Adrenal gland (tissue), 5 donors: Measurements from ENCODE around the gene ANTXRL.

ENCODE experiments used
- CTCF ChIP-seq, 6 experiments: fragments of 450-650 bp in 4 of 6; fragments of 200-600 bp in 2 of 6; sonication (generic) in 1 of 6; IDR thresholded peaks; 1 replicate in 5 of 6; 2 replicates in 1 of 6; pipeline versions ENCODE4 v1.5.1 to v1.8.0; 2016 to 2021; ENCODE audit warnings: antibody characterized with exemption in 6 of 6, mild to moderate bottlenecking in 2 of 6, moderate library complexity in 1 of 6
- POLR2A ChIP-seq, 2 donors: fragments of 450-650 bp; IDR thresholded peaks; one replicate each; pipeline ENCODE4 v1.6.1; 2017; ENCODE audit warnings: antibody characterized with exemption in 2 of 2, mild to moderate bottlenecking in 2 of 2, moderate library complexity in 1 of 2
- donor health status: DM: no; HTN: no; CAD: no.

- TF ChIP-seq CTCF (IDR thresholded peaks at IDR 0.05) = no peak
- TF ChIP-seq POLR2A (IDR thresholded peaks at IDR 0.05) = no peak
Observed at GRCh38 chr10:46250481-46250880, 36.3 kb upstream of the ANTXRL start.
